OCI-LY7 (cell line): ENCODE data around the gene PIGW. TPM values are rescaled to one million over a fixed set of nuclear protein-coding genes. Genes with fewer than 3 reads are reported as not detected.
A peak's percentile ranks its signal among the peaks of the same experiment; 100 is the strongest.

Experiments used
- BruUV-seq: library from RNA; stranded (reverse); fragments of 400-500 nt; replicated peaks from 2 replicates; lab custom pipeline; 2021; lab: Mats Ljungman, UMichigan
- CTCF ChIA-PET: fragments of 300-600 bp; sonication (Branson Sonifier 250); formaldehyde crosslinking; loops from one replicate; lab custom pipeline; 2022; ENCODE audit warnings: antibody characterized with exemption; ENCODE audit not compliant: unreplicated experiment; lab: Charles Lee
- POLR2A ChIA-PET: fragments of 300-600 bp; sonication (Branson Sonifier 250); formaldehyde crosslinking; loops from one replicate; lab custom pipeline; 2022; ENCODE audit warnings: antibody characterized with exemption; lab: Charles Lee
- DNase-seq: peaks from one replicate; pipeline ENCODE4 v3.0.0-alpha.2; 2015; ENCODE audit warnings: low spot score
- H2AFZ ChIP-seq: fragments of 200-600 bp; sonication (generic), shearing (Covaris generic); 2 replicates; pipeline ENCODE4 v1.6.1; 2014; ENCODE audit warnings: mild to moderate bottlenecking, antibody characterized with exemption, low read length, moderate library complexity
- H3K27ac ChIP-seq: fragments of 200-600 bp; sonication (generic); 2 replicates; pipeline ENCODE4 v1.5.1; 2014; ENCODE audit warnings: mixed run types, low read depth, mild to moderate bottlenecking, moderate library complexity, low read length, inconsistent platforms; ENCODE audit not compliant: poor library complexity, severe bottlenecking
- H3K36me3 ChIP-seq: fragments of 200-600 bp; sonication (generic); 2 replicates; pipeline ENCODE4 v1.6.1; 2014; ENCODE audit warnings: mild to moderate bottlenecking, antibody characterized with exemption, low read length, moderate library complexity, mixed read lengths; ENCODE audit not compliant: insufficient read depth
- H3K4me1 ChIP-seq: fragments of 200-600 bp; sonication (generic); 2 replicates; pipeline ENCODE4 v1.5.1; 2014; ENCODE audit warnings: mild to moderate bottlenecking, low read length; ENCODE audit not compliant: insufficient read depth, poor library complexity, severe bottlenecking
- H3K4me2 ChIP-seq: fragments of 200-600 bp; sonication (generic); 2 replicates; pipeline ENCODE4 v1.6.1; 2014; ENCODE audit warnings: mild to moderate bottlenecking, low read length
- H3K4me3 ChIP-seq: fragments of 200-600 bp; sonication (generic); 2 replicates; pipeline ENCODE4 v1.5.1; 2014; ENCODE audit warnings: mild to moderate bottlenecking, low read depth, low read length; ENCODE audit not compliant: poor library complexity, severe bottlenecking
- H3K79me2 ChIP-seq: fragments of 200-600 bp; sonication (generic); 2 replicates; pipeline ENCODE4 v1.6.1; 2016; ENCODE audit warnings: low read depth, mild to moderate bottlenecking, low read length, moderate library complexity, mixed read lengths; ENCODE audit not compliant: insufficient read depth
- H3K9me2 ChIP-seq: fragments of 200-600 bp; sonication (generic); 2 replicates; pipeline ENCODE4 v1.6.1; 2016; ENCODE audit warnings: mild to moderate bottlenecking, low read length, mixed read lengths; ENCODE audit not compliant: insufficient read depth
- H3K9me3 ChIP-seq: fragments of 200-600 bp; sonication (generic); 2 replicates; pipeline ENCODE4 v1.6.1; 2014; ENCODE audit warnings: mild to moderate bottlenecking, mixed run types, low read length, mixed read lengths
- H4K20me1 ChIP-seq: fragments of 200-600 bp; sonication (generic); 2 replicates; pipeline ENCODE4 v1.6.1; 2014; ENCODE audit warnings: mild to moderate bottlenecking, antibody characterized with exemption, low read length, moderate library complexity, mixed read lengths; ENCODE audit not compliant: insufficient read depth
- CTCF ChIP-seq: fragments of 200-600 bp; sonication (generic); conservative IDR thresholded peaks from 2 replicates; pipeline ENCODE4 v1.5.1; 2014; ENCODE audit warnings: mild to moderate bottlenecking, antibody characterized with exemption, low read length, moderate library complexity, mixed read lengths
- EZH2phosphoT487 ChIP-seq: fragments of 200-600 bp; sonication (generic); IDR thresholded peaks from 2 replicates; pipeline ENCODE4 v1.6.1; 2018; ENCODE audit warnings: low read depth, borderline replicate concordance, mild to moderate bottlenecking, mixed run types, antibody characterized with exemption, low read length, moderate library complexity, mixed read lengths
- intact Hi-C: fragments of 100-400 bp; cut with micrococcal nuclease; formaldehyde crosslinking; loops from one replicate; pipeline ENCODE4 v1.10.0; 2022; ENCODE audit not compliant: unreplicated experiment
- total RNA-seq, 2 experiments: library from RNA; depleted of rRNA in 1 of 2; stranded (reverse); fragments of >200 nt in 1 of 2; shearing (Covaris generic) in 1 of 2; gene quantifications; 2 replicates each; pipeline ENCODE4 v1.2.3, GENCODE V29; 2014 to 2022

Gene PIGW
- total RNA-seq, 2 experiments from 2014 or later: 5.6 to 17.3 TPM

- TF ChIP-seq EZH2phosphoT487 (no peak), CTCF (no peak)
- Histone ChIP-seq H3K27ac (no peak overlapping the region), H4K20me1 (no peaks in the 10 kb centered on the region), H3K4me2 (no peak overlapping the region), H3K36me3 (peaks cover 95% of the 10 kb centered on the region), H3K79me2 (no peaks in the 10 kb centered on the region), H3K4me3 (no peak overlapping the region), H3K9me2 (no peaks in the 10 kb centered on the region), H3K9me3 (no peaks in the 10 kb centered on the region), H2AFZ (no peak overlapping the region), H3K4me1 (no peaks in the 10 kb centered on the region)
- CTCF ChIA-PET: no interaction called here
- DNase-seq: no peak
- intact Hi-C loops: no loop called here
- POLR2A ChIA-PET: no interaction called here
- no TSS peak for BruUV-seq
Measured at GRCh38 chr17:36510636-36511035, 24.2 kb upstream of the PIGW start.

- TF ChIP-seq CTCF: no peak
- no peak for TF ChIP-seq EZH2phosphoT487
- Histone ChIP-seq H2AFZ (no peak overlapping the region), H3K4me2 (no peak overlapping the region), H3K79me2 (no peaks in the 10 kb centered on the region), H3K36me3 (peaks cover 95% of the 10 kb centered on the region), H3K4me1 (no peaks in the 10 kb centered on the region), H3K27ac (no peak overlapping the region), H3K4me3 (no peak overlapping the region), H3K9me2 (no peaks in the 10 kb centered on the region), H4K20me1 (no peaks in the 10 kb centered on the region), H3K9me3 (no peaks in the 10 kb centered on the region)
- no TSS peak for BruUV-seq
- CTCF ChIA-PET: no interaction called here
- intact Hi-C loops: no loop called here
- DNase-seq: no peak
- POLR2A ChIA-PET: no interaction called here
Measured at GRCh38 chr17:36511216-36511615, 23.6 kb upstream of the PIGW start.

GRCh38 chr17:36512641-36513040, 22.1 kb upstream of the PIGW start:
- Histone ChIP-seq H3K9me2 (no peaks in the 10 kb centered on the region), H3K27ac (no peak overlapping the region), H3K79me2 (no peaks in the 10 kb centered on the region), H4K20me1 (no peaks in the 10 kb centered on the region), H3K4me2 (no peak overlapping the region), H3K9me3 (no peaks in the 10 kb centered on the region), H2AFZ (no peak overlapping the region), H3K4me3 (no peak overlapping the region), H3K4me1 (peaks cover 2% of the 10 kb centered on the region), H3K36me3 (peaks cover 95% of the 10 kb centered on the region)
- intact Hi-C loops: no loop called here
- TF ChIP-seq CTCF: no peak
- TF ChIP-seq EZH2phosphoT487: no peak
- POLR2A ChIA-PET: no interaction called here
- no peak for DNase-seq
- CTCF ChIA-PET: no interaction called here
- BruUV-seq: TSS peak; percentile 15
